Mucosa of rectum (tissue), 2 donors: ENCODE measurements around the gene PPARG.
"Not testable (repeated sequence)": the region's sequence is repeated elsewhere in the genome, so short reads cannot be mapped to it uniquely, and the experiment has no call there.

Experiments used
- H3K27ac ChIP-seq, 2 donors: one replicate each; pipeline ENCODE4 v1.7.0; 2013; ENCODE audit warnings: inconsistent platforms in 2 of 2, low read depth in 2 of 2, low read length in 2 of 2
- H3K27me3 ChIP-seq, 2 donors: one replicate each; pipeline ENCODE4 v1.7.0; 2013; ENCODE audit warnings: low read length in 2 of 2; ENCODE audit not compliant: control insufficient read depth in 2 of 2, insufficient read depth in 2 of 2
- H3K36me3 ChIP-seq, 2 donors: one replicate each; pipeline ENCODE4 v1.7.0; 2013; ENCODE audit warnings: low read length in 2 of 2; ENCODE audit not compliant: control insufficient read depth in 2 of 2, insufficient read depth in 2 of 2
- H3K4me1 ChIP-seq, 2 donors: one replicate each; pipeline ENCODE4 v1.7.0; 2013; ENCODE audit warnings: low read length in 2 of 2, mild to moderate bottlenecking in 1 of 2; ENCODE audit not compliant: control insufficient read depth in 2 of 2, insufficient read depth in 2 of 2
- H3K4me3 ChIP-seq, 2 donors: one replicate each; pipeline ENCODE4 v1.7.0; 2013; ENCODE audit warnings: low read length in 2 of 2
- H3K9ac ChIP-seq, 2 donors: one replicate each; pipeline ENCODE4 v1.7.0; 2013; ENCODE audit warnings: low read length in 2 of 2, low read depth in 1 of 2, mild to moderate bottlenecking in 1 of 2
- H3K9me3 ChIP-seq, 2 donors: one replicate each; pipeline ENCODE4 v1.7.0; 2013; ENCODE audit warnings: low read length in 2 of 2; ENCODE audit not compliant: control insufficient read depth in 2 of 2
- donor health status: healthy.
- donor health status: Normal muscosa, but diverticular disease.

Gene PPARG

GRCh38 chr3:12386514-12387291, 97.8 kb downstream of the PPARG start:
- not testable (repeated sequence) for H3K9me3 ChIP-seq, H3K4me3 ChIP-seq, H3K9ac ChIP-seq, H3K27me3 ChIP-seq
- peaks cover 8 to 19% of the 10 kb centered on the region in 2 donors for H3K4me1 ChIP-seq
- H3K36me3 ChIP-seq, result peaks cover 7 to 13% of the 10 kb centered on the region in 2 donors
- H3K27ac ChIP-seq, result peak overlapping the region in 1 of 2 donors; percentile 61

DNA sequence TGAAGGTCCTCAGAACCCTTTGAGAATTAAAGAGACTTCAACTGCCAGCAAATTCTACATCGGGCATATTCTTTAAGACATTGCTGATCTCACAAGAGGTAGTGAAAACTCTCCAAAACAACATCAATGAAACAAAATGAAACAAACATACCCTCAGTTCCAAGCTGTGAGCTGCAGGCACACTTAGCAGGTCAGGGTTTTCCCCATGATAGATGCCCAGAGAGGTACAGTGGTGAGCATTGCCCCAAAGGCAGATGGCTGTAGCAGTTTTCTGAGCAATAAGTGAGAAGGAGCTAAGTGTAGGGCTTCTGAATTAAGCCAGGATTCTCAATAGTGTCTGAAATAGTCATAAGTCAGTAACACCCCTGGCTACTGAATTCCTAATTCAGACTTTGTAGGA, 99.3 kb downstream of the PPARG start:
- H3K9me3 ChIP-seq, result no peaks in the 10 kb centered on the region
- no peak overlapping the region for H3K27ac ChIP-seq
- H3K4me3 ChIP-seq, result no peak overlapping the region
- H3K27me3 ChIP-seq, result no peaks in the 10 kb centered on the region
- no peak overlapping the region for H3K9ac ChIP-seq
- H3K36me3 ChIP-seq, result peaks cover 3 to 9% of the 10 kb centered on the region in 2 donors
- peaks cover 9 to 31% of the 10 kb centered on the region in 2 donors for H3K4me1 ChIP-seq

DNA sequence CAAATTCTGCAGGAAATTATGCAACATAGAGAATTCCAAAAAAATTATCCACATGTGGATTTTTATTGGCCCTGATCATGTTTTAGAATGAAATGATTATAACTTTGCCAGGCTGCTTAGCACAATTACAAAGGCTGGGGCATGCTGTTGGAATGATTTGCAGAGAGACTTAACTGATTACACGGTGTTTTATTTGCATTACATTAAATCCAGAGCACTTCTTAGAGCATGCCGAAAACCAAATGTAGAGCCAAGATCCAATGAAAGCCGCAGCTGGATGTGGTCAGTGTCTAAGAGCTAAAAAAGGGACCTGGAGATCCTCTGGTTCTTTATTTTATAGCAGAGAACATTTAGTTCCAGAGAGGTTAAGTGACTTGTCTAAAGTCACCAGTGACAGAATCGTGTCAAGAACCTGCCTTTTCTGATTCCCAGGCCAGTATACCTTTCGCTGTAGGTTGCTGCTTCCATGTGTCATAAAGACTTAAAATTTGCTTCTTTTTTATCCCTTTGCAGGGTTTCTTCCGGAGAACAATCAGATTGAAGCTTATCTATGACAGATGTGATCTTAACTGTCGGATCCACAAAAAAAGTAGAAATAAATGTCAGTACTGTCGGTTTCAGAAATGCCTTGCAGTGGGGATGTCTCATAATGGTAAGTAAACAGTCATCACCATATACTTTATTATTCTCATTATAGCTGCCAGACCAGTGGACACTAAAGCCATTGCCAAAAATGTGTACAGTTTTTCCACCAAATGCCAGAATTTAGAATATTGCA, 103.4 kb downstream of the PPARG start:
- H3K4me3 ChIP-seq, result no peak overlapping the region
- peaks cover 3 to 9% of the 10 kb centered on the region in 2 donors for H3K36me3 ChIP-seq
- H3K27me3 ChIP-seq, result no peaks in the 10 kb centered on the region
- peak overlapping the region in 1 of 2 donors; percentile 45 for H3K27ac ChIP-seq
- H3K4me1 ChIP-seq, result peaks cover 20 to 29% of the 10 kb centered on the region in 2 donors
- H3K9me3 ChIP-seq, result no peaks in the 10 kb centered on the region
- H3K9ac ChIP-seq, result no peak overlapping the region

- peaks cover 5 to 7% of the 10 kb centered on the region in 2 donors for H3K36me3 ChIP-seq
- no peak overlapping the region for H3K4me3 ChIP-seq
- H3K9ac ChIP-seq, result no peak overlapping the region
- H3K4me1 ChIP-seq, result peaks cover 20 to 29% of the 10 kb centered on the region in 2 donors
- H3K27ac ChIP-seq, result peak overlapping the region; percentile 35 to 53
- no peaks in the 10 kb centered on the region for H3K27me3 ChIP-seq
- H3K9me3 ChIP-seq, result no peaks in the 10 kb centered on the region
Measured at GRCh38 chr3:12393894-12394293, 105.0 kb downstream of the PPARG start.

DNA sequence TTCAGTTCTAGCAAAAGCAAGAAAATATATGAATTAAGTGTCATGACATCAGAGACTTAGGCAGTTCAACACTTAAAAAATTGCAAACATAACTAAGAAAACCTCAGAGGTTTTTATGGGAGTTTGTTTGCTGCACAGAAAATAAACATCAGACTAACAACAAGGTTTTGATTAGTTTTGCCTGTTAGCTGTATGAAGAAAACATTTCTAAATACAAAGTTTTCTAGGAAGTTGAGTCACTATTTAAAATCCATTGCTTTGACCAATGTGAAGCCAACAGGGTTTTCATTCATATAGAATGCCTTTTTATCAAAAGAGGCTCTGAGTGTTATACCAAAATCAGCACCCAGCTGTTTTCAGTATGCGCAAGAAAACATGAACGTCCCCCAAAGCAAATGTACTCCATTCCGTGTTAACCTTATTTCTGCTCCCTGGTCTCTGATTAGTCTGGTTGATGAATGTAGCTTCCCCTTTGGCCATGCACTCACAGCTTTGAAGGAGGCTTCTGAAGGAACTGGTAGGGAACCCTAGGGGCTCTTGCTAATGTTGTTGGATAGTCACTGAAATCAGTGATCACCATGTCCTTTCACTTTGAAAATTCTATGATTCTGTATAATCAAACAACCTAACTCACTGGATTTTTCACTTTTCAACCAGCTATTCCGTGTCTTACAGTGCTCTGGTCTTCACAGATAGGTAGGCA, 105.8 kb downstream of the PPARG start:
- Histone ChIP-seq H3K9ac (no peak overlapping the region), H3K36me3 (peaks cover 0 to 3% of the 10 kb centered on the region in 2 donors), H3K4me3 (peak overlapping the region in 1 of 2 donors; percentile 40), H3K9me3 (no peaks in the 10 kb centered on the region), H3K27me3 (no peaks in the 10 kb centered on the region), H3K27ac (peak overlapping the region; percentile 35 to 53), H3K4me1 (peaks cover 20 to 29% of the 10 kb centered on the region in 2 donors)

- Histone ChIP-seq H3K27me3 (no peaks in the 10 kb centered on the region), H3K9me3 (no peaks in the 10 kb centered on the region), H3K4me3 (peak overlapping the region in 1 of 2 donors; percentile 45), H3K4me1 (peaks cover 20 to 29% of the 10 kb centered on the region in 2 donors), H3K36me3 (peaks cover 0 to 3% of the 10 kb centered on the region in 2 donors), H3K27ac (no peak overlapping the region), H3K9ac (no peak overlapping the region)
Measured at GRCh38 chr3:12395349-12396012, 106.6 kb downstream of the PPARG start.

DNA sequence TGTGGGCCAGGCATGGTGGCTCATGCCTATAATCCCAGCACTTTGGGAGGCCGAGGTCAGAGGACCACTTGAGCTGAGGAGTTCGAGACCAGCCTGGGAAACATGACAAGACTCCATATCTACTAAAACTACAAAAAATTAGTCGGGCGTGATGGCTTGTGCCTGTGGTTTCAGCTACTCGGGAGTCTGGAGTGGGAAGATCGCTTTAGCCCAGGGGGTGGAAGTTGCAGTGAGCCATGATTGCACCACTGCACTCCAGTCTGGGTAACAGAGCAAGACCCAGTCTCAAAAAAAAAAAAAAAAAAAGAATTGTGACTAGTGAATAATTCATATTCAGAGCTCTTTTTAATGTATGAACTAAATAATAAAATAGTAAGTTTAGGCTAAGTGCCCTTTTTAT, 107.6 kb downstream of the PPARG start:
- Histone ChIP-seq H3K9me3 (no peaks in the 10 kb centered on the region), H3K27me3 (no peaks in the 10 kb centered on the region), H3K4me3 (no peak overlapping the region), H3K9ac (no peak overlapping the region), H3K36me3 (peaks cover 0 to 3% of the 10 kb centered on the region in 2 donors), H3K27ac (no peak overlapping the region), H3K4me1 (peaks cover 15 to 27% of the 10 kb centered on the region in 2 donors)

DNA sequence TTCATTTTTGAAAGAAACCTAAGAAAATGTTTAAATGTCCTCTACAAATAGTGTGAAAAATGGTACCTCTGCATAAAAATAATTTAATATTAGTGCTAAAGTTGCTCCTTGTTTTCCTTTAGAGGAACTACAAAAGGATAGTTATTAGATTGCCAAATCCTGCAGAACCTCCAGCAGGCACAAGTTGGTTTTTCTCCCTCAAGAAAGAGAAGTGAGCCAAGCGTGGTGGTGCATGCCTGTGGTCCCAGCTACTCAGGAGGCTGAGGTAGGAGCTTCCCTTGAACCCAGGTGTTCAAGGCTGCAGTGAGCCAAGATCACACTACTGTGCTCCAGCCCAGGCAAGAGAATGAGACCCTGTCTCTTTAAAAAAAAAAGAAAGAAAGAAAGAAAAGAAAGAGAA, 110.4 kb downstream of the PPARG start:
- H3K36me3 ChIP-seq, result peaks cover 3% of the 10 kb centered on the region in 2 donors
- H3K9me3 ChIP-seq, result no peaks in the 10 kb centered on the region
- H3K4me1 ChIP-seq, result peaks cover 3 to 8% of the 10 kb centered on the region in 2 donors

GRCh38 chr3:12400616-12401194, 111.8 kb downstream of the PPARG start:
- H3K9me3 ChIP-seq, result no peaks in the 10 kb centered on the region
- peaks cover 3% of the 10 kb centered on the region in 2 donors for H3K36me3 ChIP-seq
- H3K9ac ChIP-seq, result no peak overlapping the region
- H3K4me1 ChIP-seq, result peaks cover 0 to 14% of the 10 kb centered on the region in 2 donors
- H3K27me3 ChIP-seq, result no peaks in the 10 kb centered on the region
- H3K27ac ChIP-seq, result no peak overlapping the region
- H3K4me3 ChIP-seq, result no peak overlapping the region

More for the DNA sequence above, 110.4 kb downstream of the PPARG start:
- no peak overlapping the region for H3K9ac ChIP-seq
- H3K27me3 ChIP-seq, result no peaks in the 10 kb centered on the region
- no peak overlapping the region for H3K4me3 ChIP-seq
- H3K27ac ChIP-seq, result no peak overlapping the region
